Uterus (tissue), 2 donors: ENCODE results near the gene GJB5.

Experiments
- CTCF ChIP-seq, 4 experiments: fragments of 200-600 bp in 2 of 4; fragments of 450-650 bp in 2 of 4; sonication (generic) in 2 of 4; IDR thresholded peaks; one replicate each; pipeline ENCODE4 v1.5.1; 2016 to 2019; ENCODE audit warnings: antibody characterized with exemption in 4 of 4, mild to moderate bottlenecking in 2 of 4, moderate library complexity in 1 of 4
- POLR2A ChIP-seq, 2 donors: fragments of 450-650 bp; IDR thresholded peaks; one replicate each; pipeline ENCODE4 v1.6.1; 2016; ENCODE audit warnings: antibody characterized with exemption in 2 of 2, mild to moderate bottlenecking in 1 of 2, moderate library complexity in 1 of 2

DNA sequence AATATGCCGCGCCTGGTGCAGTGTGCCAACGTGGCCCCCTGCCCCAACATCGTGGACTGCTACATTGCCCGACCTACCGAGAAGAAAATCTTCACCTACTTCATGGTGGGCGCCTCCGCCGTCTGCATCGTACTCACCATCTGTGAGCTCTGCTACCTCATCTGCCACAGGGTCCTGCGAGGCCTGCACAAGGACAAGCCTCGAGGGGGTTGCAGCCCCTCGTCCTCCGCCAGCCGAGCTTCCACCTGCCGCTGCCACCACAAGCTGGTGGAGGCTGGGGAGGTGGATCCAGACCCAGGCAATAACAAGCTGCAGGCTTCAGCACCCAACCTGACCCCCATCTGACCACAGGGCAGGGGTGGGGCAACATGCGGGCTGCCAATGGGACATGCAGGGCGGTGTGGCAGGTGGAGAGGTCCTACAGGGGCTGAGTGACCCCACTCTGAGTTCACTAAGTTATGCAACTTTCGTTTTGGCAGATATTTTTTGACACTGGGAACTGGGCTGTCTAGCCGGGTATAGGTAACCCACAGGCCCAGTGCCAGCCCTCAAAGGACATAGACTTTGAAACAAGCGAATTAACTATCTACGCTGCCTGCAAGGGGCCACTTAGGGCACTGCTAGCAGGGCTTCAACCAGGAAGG, 30.5 kb downstream of the GJB5 start:
- no peak for TF ChIP-seq CTCF (IDR thresholded peaks at IDR 0.05)
- TF ChIP-seq POLR2A (IDR thresholded peaks at IDR 0.05), result no peak
